Measurements from ENCODE around the gene GLIS1.

The GLIS1 gene

GRCh38 chr1:53511323-53511932 lies 227.5 kb downstream of the GLIS1 start:
- Histone ChIP-seq H3K4me1 (ENCODE audit: control insufficient read depth in 5 of 5, insufficient read depth in 5 of 5, low read length in 5 of 5) (peaks cover 0 to 7% (median 0%) of the 10 kb centered on the region in 5 donors), H3K36me3 (ENCODE audit: control insufficient read depth in 5 of 5, insufficient read depth in 5 of 5, low read length in 5 of 5) (no peaks in the 10 kb centered on the region), H3K27ac (ENCODE audit: low read depth, low read length) (no peak overlapping the region), H3K9me3 (ENCODE audit: control insufficient read depth in 5 of 5, low read length in 5 of 5) (no peaks in the 10 kb centered on the region), H3K4me3 (ENCODE audit: low read depth in 1 of 5, low read length in 5 of 5) (no peak overlapping the region), H3K27me3 (ENCODE audit: control insufficient read depth in 5 of 5, insufficient read depth in 4 of 5, low read length in 5 of 5) (no peaks in the 10 kb centered on the region), H3K9ac (ENCODE audit: low read length in 5 of 5) (no peak overlapping the region)

GRCh38 chr1:53510215-53510614 lies 228.7 kb downstream of the GLIS1 start:
- no peak overlapping the region for H3K27ac ChIP-seq (ENCODE audit: low read depth, low read length)
- no peak overlapping the region for H3K9ac ChIP-seq (ENCODE audit: low read length in 5 of 5)
- H3K4me1 ChIP-seq (ENCODE audit: control insufficient read depth in 5 of 5, insufficient read depth in 5 of 5, low read length in 5 of 5), result peaks cover 0 to 7% (median 0%) of the 10 kb centered on the region in 5 donors
- no peaks in the 10 kb centered on the region for H3K27me3 ChIP-seq (ENCODE audit: control insufficient read depth in 5 of 5, insufficient read depth in 4 of 5, low read length in 5 of 5)
- H3K36me3 ChIP-seq (ENCODE audit: control insufficient read depth in 5 of 5, insufficient read depth in 5 of 5, low read length in 5 of 5), result no peaks in the 10 kb centered on the region
- H3K4me3 ChIP-seq (ENCODE audit: low read depth in 1 of 5, low read length in 5 of 5), result no peak overlapping the region
- no peaks in the 10 kb centered on the region for H3K9me3 ChIP-seq (ENCODE audit: control insufficient read depth in 5 of 5, low read length in 5 of 5)

GRCh38 chr1:53509775-53510174 lies 229.2 kb downstream of the GLIS1 start:
- Histone ChIP-seq H3K4me3 (ENCODE audit: low read depth in 1 of 5, low read length in 5 of 5) (no peak overlapping the region), H3K4me1 (ENCODE audit: control insufficient read depth in 5 of 5, insufficient read depth in 5 of 5, low read length in 5 of 5) (peaks cover 0 to 7% (median 0%) of the 10 kb centered on the region in 5 donors), H3K27ac (ENCODE audit: low read depth, low read length) (no peak overlapping the region), H3K9me3 (ENCODE audit: control insufficient read depth in 5 of 5, low read length in 5 of 5) (no peaks in the 10 kb centered on the region), H3K36me3 (ENCODE audit: control insufficient read depth in 5 of 5, insufficient read depth in 5 of 5, low read length in 5 of 5) (no peaks in the 10 kb centered on the region), H3K9ac (ENCODE audit: low read length in 5 of 5) (no peak overlapping the region), H3K27me3 (ENCODE audit: control insufficient read depth in 5 of 5, insufficient read depth in 4 of 5, low read length in 5 of 5) (no peaks in the 10 kb centered on the region)

GRCh38 chr1:53508991-53509666 lies 229.8 kb downstream of the GLIS1 start:
- H3K9ac ChIP-seq (ENCODE audit: low read length in 5 of 5), result no peak overlapping the region
- peaks cover 0 to 7% (median 0%) of the 10 kb centered on the region in 5 donors for H3K4me1 ChIP-seq (ENCODE audit: control insufficient read depth in 5 of 5, insufficient read depth in 5 of 5, low read length in 5 of 5)
- H3K27ac ChIP-seq (ENCODE audit: low read depth, low read length), result no peak overlapping the region
- no peaks in the 10 kb centered on the region for H3K36me3 ChIP-seq (ENCODE audit: control insufficient read depth in 5 of 5, insufficient read depth in 5 of 5, low read length in 5 of 5)
- H3K4me3 ChIP-seq (ENCODE audit: low read depth in 1 of 5, low read length in 5 of 5), result no peak overlapping the region
- no peaks in the 10 kb centered on the region for H3K27me3 ChIP-seq (ENCODE audit: control insufficient read depth in 5 of 5, insufficient read depth in 4 of 5, low read length in 5 of 5)
- no peaks in the 10 kb centered on the region for H3K9me3 ChIP-seq (ENCODE audit: control insufficient read depth in 5 of 5, low read length in 5 of 5)

GRCh38 chr1:53508056-53508990 lies 230.6 kb downstream of the GLIS1 start:
- Histone ChIP-seq H3K27ac (ENCODE audit: low read depth, low read length) (no peak overlapping the region), H3K27me3 (ENCODE audit: control insufficient read depth in 5 of 5, insufficient read depth in 4 of 5, low read length in 5 of 5) (peaks cover 0 to 5% (median 2%) of the 10 kb centered on the region in 5 donors), H3K36me3 (ENCODE audit: control insufficient read depth in 5 of 5, insufficient read depth in 5 of 5, low read length in 5 of 5) (no peaks in the 10 kb centered on the region), H3K9me3 (ENCODE audit: control insufficient read depth in 5 of 5, low read length in 5 of 5) (no peaks in the 10 kb centered on the region), H3K4me3 (ENCODE audit: low read depth in 1 of 5, low read length in 5 of 5) (no peak overlapping the region), H3K4me1 (ENCODE audit: control insufficient read depth in 5 of 5, insufficient read depth in 5 of 5, low read length in 5 of 5) (peaks cover 0 to 7% (median 0%) of the 10 kb centered on the region in 5 donors), H3K9ac (ENCODE audit: low read length in 5 of 5) (no peak overlapping the region)

GRCh38 chr1:53507116-53507820 lies 231.7 kb downstream of the GLIS1 start:
- Histone ChIP-seq H3K27ac (ENCODE audit: low read depth, low read length) (no peak overlapping the region), H3K9ac (ENCODE audit: low read length in 5 of 5) (no peak overlapping the region), H3K27me3 (ENCODE audit: control insufficient read depth in 5 of 5, insufficient read depth in 4 of 5, low read length in 5 of 5) (peaks cover 6 to 7% (median 7%) of the 10 kb centered on the region in 5 donors), H3K4me3 (ENCODE audit: low read depth in 1 of 5, low read length in 5 of 5) (no peak overlapping the region), H3K4me1 (ENCODE audit: control insufficient read depth in 5 of 5, insufficient read depth in 5 of 5, low read length in 5 of 5) (peaks cover 0 to 4% (median 0%) of the 10 kb centered on the region in 5 donors), H3K36me3 (ENCODE audit: control insufficient read depth in 5 of 5, insufficient read depth in 5 of 5, low read length in 5 of 5) (no peaks in the 10 kb centered on the region), H3K9me3 (ENCODE audit: control insufficient read depth in 5 of 5, low read length in 5 of 5) (no peaks in the 10 kb centered on the region)

GRCh38 chr1:53506355-53507050 lies 232.5 kb downstream of the GLIS1 start:
- Histone ChIP-seq H3K36me3 (ENCODE audit: control insufficient read depth in 5 of 5, insufficient read depth in 5 of 5, low read length in 5 of 5) (no peaks in the 10 kb centered on the region), H3K27ac (ENCODE audit: low read depth, low read length) (no peak overlapping the region), H3K9me3 (ENCODE audit: control insufficient read depth in 5 of 5, low read length in 5 of 5) (no peaks in the 10 kb centered on the region), H3K4me1 (ENCODE audit: control insufficient read depth in 5 of 5, insufficient read depth in 5 of 5, low read length in 5 of 5) (no peaks in the 10 kb centered on the region), H3K27me3 (ENCODE audit: control insufficient read depth in 5 of 5, insufficient read depth in 4 of 5, low read length in 5 of 5) (peaks cover 7 to 10% (median 8%) of the 10 kb centered on the region in 5 donors), H3K9ac (ENCODE audit: low read length in 5 of 5) (no peak overlapping the region), H3K4me3 (ENCODE audit: low read depth in 1 of 5, low read length in 5 of 5) (no peak overlapping the region)

- Histone ChIP-seq H3K9me3 (ENCODE audit: control insufficient read depth in 5 of 5, low read length in 5 of 5) (no peaks in the 10 kb centered on the region), H3K27ac (ENCODE audit: low read depth, low read length) (no peak overlapping the region), H3K9ac (ENCODE audit: low read length in 5 of 5) (no peak overlapping the region), H3K4me1 (ENCODE audit: control insufficient read depth in 5 of 5, insufficient read depth in 5 of 5, low read length in 5 of 5) (no peaks in the 10 kb centered on the region), H3K27me3 (ENCODE audit: control insufficient read depth in 5 of 5, insufficient read depth in 4 of 5, low read length in 5 of 5) (peaks cover 12 to 16% (median 14%) of the 10 kb centered on the region in 5 donors), H3K36me3 (ENCODE audit: control insufficient read depth in 5 of 5, insufficient read depth in 5 of 5, low read length in 5 of 5) (no peaks in the 10 kb centered on the region), H3K4me3 (ENCODE audit: low read depth in 1 of 5, low read length in 5 of 5) (no peak overlapping the region)
Observed at GRCh38 chr1:53505891-53506290, 233.1 kb downstream of the GLIS1 start.

GRCh38 chr1:53505401-53505800 lies 233.6 kb downstream of the GLIS1 start:
- Histone ChIP-seq H3K9me3 (ENCODE audit: control insufficient read depth in 5 of 5, low read length in 5 of 5) (no peaks in the 10 kb centered on the region), H3K4me3 (ENCODE audit: low read depth in 1 of 5, low read length in 5 of 5) (no peak overlapping the region), H3K4me1 (ENCODE audit: control insufficient read depth in 5 of 5, insufficient read depth in 5 of 5, low read length in 5 of 5) (no peaks in the 10 kb centered on the region), H3K36me3 (ENCODE audit: control insufficient read depth in 5 of 5, insufficient read depth in 5 of 5, low read length in 5 of 5) (no peaks in the 10 kb centered on the region), H3K27me3 (ENCODE audit: control insufficient read depth in 5 of 5, insufficient read depth in 4 of 5, low read length in 5 of 5) (peaks cover 14 to 19% (median 17%) of the 10 kb centered on the region in 5 donors), H3K9ac (ENCODE audit: low read length in 5 of 5) (no peak overlapping the region), H3K27ac (ENCODE audit: low read depth, low read length) (no peak overlapping the region)

All from subcutaneous abdominal adipose tissue (tissue), 5 donors.